Stimulated activated CD4-positive, alpha-beta T cell treated with anti-CD3 and anti-CD28 coated beads, Interleukin-12 subunit alpha, Interleukin-12 subunit beta, amount 100 ng/mL, for 4 hours (primary cell): ENCODE data around the gene GADL1.
A peak's percentile ranks its signal among the peaks of the same experiment; 100 is the strongest.

Experiments
- DNase-seq: peaks from one replicate; pipeline ENCODE4 v3.0.0-alpha.2; 2020

GADL1 gene

DNA sequence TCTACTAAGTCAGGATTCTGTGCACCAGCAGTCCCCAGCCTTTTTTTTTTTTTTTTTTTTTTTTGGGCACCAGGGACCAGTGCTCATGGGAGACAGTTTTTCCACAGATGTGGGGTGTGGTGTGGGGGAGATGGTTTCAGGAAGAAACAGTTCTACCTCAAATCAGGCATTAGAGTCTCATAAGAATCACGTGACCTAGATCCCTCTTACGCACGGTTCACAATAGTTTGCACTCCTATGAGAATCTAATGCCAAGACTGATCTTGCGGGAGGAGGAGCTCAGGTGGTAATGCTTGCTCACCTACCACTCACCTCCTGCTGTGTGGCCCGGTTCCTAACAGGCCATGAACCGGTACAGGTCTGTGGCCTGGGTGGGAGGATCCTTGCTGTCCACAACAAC lies 88.8 kb downstream of the GADL1 start:
- DNase-seq = no peak

- no peak for DNase-seq
Observed at GRCh38 chr3:30804984-30805383, 89.5 kb downstream of the GADL1 start.

DNA sequence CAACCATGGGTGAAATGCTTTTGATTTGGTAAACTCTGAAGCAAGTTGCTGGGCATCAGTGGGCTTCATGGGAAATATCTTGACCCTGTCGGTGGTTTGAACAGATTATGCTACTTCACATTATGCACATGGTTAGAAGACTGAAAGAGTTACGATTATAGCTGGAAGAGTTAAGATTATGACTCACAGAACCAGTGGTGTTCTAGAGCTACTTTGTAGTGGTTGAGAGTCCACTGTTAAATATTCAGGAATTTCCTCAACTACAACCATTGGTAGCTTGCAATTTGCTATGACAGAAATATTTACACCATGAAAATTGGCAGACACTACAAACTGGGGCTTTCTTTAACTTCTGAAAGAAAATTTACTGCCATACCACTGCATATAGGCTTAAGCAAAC lies 99.3 kb downstream of the GADL1 start:
- no peak for DNase-seq

DNA sequence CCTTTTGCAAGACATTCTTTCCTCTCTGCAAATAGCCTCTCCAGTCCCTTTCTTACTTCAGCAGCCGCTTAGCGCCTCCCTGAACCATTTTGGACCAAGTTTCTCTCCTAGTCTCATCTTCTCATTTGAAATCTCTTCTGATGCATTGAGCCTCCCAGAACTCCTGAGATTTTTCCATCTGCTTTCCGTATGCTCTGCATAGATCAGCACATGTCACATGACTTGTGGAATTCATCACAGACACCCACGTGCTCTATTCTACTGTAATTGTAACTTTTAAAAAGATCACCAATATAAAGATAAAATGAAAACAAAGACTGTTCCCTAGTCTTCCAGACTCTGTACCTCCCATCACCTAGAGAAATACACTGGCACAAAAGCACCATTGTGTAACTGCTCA lies 100.7 kb downstream of the GADL1 start:
- DNase-seq = no peak

DNA sequence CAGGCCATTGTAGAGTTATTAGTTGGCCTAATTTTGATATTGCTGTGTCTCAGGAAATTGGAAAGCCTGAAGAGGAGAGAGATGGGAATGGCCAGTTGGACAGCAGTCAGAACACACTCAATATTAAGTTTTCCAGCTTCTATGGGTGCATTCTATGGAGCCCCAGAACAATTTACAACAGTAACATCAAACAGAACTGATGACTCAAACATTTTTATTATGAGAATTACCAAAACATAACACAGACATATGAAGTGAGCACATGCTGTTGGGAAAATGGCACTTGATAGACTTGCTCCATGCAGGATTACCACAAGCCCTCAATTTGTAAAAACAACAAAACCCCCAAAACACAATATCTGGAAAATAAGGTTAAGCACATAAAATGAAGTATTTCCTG lies 104.3 kb downstream of the GADL1 start:
- no peak for DNase-seq

GRCh38 chr3:30786365-30786764 lies 108.1 kb downstream of the GADL1 start:
- no peak for DNase-seq

GRCh38 chr3:30779686-30780287 lies 114.7 kb downstream of the GADL1 start:
- no peak for DNase-seq

DNA sequence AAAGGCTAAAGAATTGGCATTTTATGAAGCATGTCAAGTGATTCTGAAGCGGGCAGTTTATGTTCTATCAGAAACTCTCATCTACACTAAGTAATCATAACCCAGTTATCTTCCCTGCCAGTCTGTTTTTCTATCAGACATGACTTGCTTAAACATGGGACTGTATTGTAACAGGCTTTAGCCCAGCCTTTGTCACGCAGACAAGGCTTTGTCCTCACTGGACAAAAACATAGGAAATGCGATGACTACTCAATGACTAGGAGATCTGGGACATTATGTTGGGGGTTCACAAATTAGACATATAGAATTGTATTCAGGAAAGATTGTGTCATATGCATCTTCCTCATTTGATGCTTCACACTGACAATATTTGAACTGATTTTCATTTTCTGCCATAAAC lies 115.5 kb downstream of the GADL1 start:
- no peak for DNase-seq

DNA sequence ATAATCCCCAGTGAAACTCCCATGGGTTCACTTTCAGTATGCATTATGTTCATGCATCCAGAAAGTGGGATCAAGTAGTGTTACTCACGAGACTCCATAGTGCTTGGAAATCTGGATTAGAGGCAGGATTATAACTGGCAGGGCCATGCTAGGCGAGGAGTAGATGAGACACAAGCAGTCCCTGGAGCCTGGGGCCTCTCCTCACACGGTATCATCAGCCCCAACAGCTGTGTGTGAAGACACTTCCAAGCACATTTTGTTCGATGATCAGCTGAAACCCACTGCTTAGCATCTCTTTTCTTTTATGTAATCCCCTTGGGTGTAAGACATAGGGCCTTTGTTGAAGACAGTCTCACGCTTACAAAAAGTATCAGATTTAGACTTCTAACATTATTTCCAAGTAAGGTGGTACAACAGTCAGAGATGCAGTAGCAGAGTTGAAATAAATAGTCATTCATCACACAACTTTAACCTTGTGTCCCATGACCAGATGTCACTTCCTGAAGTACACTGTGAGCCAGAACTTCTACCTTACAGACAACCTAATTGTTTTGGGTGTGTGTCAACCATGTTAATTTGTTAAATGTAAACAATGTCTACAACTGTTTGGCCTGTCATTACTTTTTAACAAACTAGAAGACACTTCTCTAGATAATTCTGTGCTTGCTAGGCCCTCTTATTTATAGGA lies 116.9 kb downstream of the GADL1 start:
- no peak for DNase-seq

- no peak for DNase-seq
Observed at GRCh38 chr3:30776186-30776815, 118.2 kb downstream of the GADL1 start.

DNA sequence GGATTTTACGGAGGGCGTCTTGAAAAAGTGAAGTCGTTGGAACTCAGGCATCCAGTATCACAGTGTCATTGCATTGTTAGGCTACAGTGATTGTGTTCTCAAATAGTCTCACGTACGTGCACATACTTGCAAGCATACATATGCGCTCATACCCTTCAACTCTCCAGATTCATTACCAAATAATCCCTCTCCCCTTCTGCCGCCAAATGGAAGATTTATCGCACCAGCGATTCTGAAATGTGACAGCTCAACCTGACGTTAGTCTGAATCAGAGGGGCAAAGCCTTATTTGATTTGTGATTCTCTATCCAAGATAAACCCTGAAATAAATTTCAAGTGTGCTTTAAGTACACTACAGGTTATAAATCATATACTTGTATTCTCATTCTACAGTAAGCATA lies 119.4 kb downstream of the GADL1 start:
- DNase-seq = no peak

DNA sequence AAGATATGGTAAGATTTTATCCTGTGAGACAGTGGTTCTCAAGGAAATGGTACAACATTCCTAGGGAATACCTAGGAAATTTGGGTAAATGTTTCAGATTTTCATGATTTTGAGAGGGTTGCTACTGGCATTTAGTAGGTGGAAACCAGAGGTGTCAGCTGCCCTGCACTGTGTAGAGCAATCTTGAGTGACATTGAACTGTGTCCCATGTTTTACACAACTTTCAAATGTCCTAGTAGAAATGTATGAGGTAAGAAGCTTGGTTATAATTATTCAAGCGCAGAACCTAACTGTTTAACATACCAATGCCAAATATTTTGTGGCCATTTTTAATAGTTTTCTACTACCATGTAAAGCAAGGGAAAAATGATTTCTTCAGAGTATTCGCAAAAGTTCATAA lies 120.4 kb downstream of the GADL1 start:
- no peak for DNase-seq

DNA sequence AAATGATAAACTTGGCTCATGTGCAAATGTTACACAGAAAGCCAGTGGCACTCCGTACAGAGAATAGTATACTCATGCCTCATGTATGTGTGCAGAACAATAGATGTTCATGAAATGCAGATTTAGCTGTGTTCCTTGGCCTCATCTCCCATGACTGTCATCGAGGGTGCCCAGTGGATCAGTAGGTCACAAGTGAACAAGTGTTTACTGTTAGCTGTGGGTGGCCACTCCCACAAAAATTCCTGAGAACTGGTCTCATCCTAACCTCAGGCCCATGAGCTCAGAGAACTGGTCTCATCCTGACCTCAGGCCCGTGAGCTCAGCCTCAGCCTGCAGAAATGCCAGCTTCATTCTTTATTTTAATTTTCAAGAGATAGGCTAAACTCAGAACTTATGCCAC lies 124.1 kb downstream of the GADL1 start:
- DNase-seq = no peak

DNA sequence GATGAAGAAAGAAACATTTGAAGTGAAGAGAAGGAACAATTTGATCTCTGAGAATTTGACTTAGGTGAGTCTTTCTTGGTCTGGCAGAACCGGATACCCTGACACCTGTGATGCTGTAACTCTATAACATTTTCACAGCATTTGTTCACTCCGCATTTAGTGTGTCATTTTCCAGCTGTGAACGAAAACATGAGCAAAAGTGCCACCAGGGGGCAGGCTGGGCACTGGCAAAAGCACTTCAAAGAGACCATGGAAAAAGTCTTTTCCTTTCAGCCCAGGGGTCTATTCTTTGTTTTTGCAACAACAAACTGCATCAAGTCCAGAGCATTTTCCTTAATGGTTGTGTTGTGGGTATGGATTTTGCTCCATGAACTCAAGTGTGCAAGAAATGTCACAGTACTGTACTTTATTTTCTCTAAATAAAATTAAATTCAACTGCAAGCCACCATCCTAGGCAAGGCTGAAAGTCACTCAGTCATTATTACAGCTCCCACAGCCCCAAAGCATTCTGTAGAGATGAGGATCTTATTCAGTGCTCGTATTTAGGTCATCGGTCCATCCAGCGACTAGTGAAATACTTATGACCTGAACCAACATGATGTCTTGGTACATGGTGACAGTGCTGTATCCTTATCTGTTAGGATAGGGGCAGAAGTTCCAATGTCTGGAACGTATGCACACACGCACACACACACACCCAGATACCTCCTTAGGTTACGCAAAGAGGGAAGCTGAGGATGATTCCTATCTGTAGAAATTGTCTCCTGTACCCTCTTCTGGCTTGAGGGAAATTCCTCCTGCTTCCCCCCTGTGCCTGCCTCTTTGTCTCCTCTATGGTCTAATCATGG lies 125.5 kb downstream of the GADL1 start:
- peak; percentile 69 for DNase-seq

DNA sequence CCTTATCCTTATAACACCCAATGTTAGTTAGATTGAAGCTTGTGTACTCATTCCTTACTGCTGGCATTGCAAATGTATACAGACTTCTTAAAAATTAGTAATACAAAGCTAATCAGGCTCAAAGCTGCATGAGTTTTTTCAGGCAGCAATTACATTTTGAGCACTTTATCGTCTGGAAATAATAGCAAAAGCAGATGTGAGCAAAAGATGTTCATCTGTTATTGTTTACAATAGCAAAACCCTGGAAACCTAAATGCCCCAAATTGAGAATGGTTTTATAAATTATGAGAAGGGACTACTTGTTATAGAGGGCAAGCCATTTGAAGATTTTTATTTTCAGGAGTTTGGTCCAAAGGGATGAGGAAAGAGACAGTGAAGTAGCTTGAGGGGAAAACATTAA lies 126.4 kb downstream of the GADL1 start:
- no peak for DNase-seq

DNA sequence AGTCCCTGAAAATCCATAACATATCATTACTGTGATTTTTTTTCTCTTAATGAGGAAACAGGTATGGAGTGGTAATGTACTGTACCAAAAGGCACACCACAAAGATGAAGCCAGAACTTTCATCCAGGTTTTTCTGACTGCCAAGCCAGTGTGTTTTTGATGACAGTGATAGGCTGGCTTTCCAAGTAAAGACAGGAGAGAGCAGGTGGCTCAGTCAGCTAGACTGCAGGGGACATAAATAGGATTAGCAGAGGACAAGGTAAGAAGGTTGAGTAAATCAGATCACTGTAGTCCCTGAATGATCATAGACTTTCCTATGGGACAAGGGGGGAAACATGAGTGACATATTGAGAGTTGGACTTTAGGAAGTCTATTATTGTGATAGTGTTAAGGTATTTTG lies 127.9 kb downstream of the GADL1 start:
- DNase-seq = no peak

DNA sequence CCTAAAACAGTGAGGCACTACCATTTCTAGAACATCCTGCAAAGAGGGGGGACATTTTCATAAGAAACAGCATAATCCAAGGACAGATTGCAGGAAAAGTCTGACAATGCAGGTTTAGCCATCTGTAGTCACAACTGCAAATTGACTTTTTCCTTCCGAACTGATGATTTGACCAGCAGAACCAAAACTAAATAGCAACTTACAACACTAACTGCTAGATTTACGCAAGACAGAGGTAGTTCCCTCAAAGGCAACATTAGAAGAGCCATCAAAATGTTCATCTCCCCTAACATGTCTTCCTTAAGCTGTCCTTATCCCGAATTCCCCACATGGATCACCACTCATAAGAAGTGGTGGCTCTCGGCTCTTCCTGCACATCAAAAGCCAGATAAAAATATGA lies 129.6 kb downstream of the GADL1 start:
- no peak for DNase-seq

DNA sequence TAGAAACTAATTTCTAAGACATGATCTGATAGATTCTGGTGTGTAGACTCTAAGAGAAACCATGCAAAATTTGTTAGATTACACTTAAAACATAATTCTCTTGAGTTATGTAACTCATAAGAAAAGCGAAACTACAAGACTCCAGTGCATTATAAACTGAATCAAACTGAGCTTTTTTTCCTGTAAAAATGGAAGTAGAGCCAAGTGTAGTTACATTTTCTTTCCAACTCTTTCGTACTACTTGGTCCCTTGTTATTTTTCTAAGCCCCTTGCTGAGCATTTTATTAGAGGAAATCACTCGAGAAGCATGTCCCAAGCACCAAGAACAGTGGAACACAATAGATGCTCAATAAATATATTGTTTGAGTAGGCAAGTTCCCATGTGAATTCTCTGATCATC lies 130.2 kb downstream of the GADL1 start:
- no peak for DNase-seq

DNA sequence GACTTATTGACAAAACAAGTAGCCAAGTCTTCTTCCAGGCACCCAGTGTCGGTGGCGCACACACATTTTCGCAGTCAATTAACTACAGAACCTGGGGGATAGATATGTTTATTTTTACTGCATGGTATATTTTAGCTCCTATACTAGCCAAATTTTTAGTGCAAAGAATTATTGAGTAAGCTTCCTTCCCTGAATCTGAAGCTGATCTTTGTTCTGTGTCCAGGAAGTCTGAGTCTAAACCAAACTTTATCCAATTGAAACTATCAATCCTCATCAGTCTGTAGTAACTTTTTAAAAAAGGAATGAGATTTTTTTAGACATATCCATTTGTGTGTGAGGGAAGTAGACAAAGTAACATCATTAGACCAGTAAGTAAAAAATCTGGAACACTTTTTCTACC lies 133.1 kb downstream of the GADL1 start:
- DNase-seq = no peak

DNA sequence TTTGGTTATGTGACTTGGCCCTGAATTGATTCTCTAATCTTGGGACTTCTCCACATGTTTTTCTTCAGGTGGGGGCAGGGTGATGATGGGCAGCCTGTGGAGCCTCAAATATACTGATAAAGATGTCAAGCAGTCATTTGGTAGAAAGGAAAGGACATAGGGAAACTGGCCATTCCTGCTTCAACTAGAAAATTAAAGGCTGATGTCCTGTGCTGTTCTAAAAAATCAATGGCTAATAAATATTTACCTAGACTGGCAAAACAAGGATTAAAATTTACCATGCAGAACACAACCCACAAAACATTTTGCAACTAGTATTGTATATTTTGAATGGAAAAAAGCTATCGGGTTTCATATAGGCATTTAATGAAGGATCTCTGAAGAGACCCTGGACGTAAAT lies 133.7 kb downstream of the GADL1 start:
- DNase-seq = no peak

GRCh38 chr3:30760040-30760695 lies 134.3 kb downstream of the GADL1 start:
- no peak for DNase-seq

GRCh38 chr3:30756218-30756617 lies 138.2 kb downstream of the GADL1 start:
- DNase-seq = no peak

DNA sequence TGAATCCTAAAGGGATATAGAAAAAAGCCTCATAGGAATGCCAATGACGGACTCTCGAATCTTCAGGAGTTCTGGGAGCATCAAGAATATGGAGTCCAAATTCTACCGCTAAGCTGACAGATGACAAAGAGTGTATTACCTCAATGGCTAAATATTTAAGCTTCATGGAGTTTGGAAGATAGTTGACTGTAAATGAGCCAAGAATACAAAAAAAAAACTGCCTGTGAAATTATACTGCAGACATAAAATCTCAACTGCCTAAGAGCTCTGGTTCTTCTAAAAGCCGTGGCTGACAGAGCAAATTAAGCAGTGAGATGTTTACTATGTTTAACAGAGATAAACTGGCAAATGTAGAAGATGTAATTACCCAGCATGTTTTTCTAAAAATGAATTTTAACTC lies 140.0 kb downstream of the GADL1 start:
- DNase-seq = no peak
